T-cell (primary cell): Measurements from ENCODE around the gene PDLIM1. TPM values are rescaled to one million over a fixed set of nuclear protein-coding genes. Genes with fewer than 3 reads are reported as not detected.
"Not testable (repeated sequence)": the region's sequence is repeated elsewhere in the genome, so short reads cannot be mapped to it uniquely, and the experiment has no call there.

Experiments
- ATAC-seq, 4 experiments: fragments of 200-7000 bp in 3 of 4; fragments of 150-1000 bp in 1 of 4; cut with Tn5 transposase; replicated peaks in 1 of 4; 1 replicate in 3 of 4; 2 replicates in 1 of 4; pipeline ENCODE4 v1.10.0; 2021; ENCODE audit warnings: moderate library complexity in 3 of 4, mild to moderate bottlenecking in 2 of 4, moderate number of reproducible peaks in 1 of 4
- CTCF ChIA-PET, 2 donors: fragments of 300-600 bp; sonication (Branson Sonifier 250); formaldehyde crosslinking; loops; one replicate each; lab custom pipeline; 2022; ENCODE audit warnings: antibody characterized with exemption in 2 of 2; lab: Charles Lee
- POLR2A ChIA-PET, 2 donors: fragments of 300-600 bp; sonication (Branson Sonifier 250); formaldehyde crosslinking; loops; one replicate each; lab custom pipeline; 2022; ENCODE audit warnings: antibody characterized with exemption in 2 of 2; lab: Charles Lee
- DNase-seq, 35 experiments: peaks; one replicate each; pipeline versions ENCODE4 v3.0.0 to v3.0.0-alpha.2; 2013 to 2023
- H3K27ac ChIP-seq: one replicate; pipeline ENCODE4 v1.5.1; 2013; ENCODE audit warnings: low read length
- H3K27me3 ChIP-seq, 2 experiments: replicated peaks in 1 of 2; 1 replicate in 1 of 2; 2 replicates in 1 of 2; pipeline versions ENCODE4 v1.6.1 to v1.7.0; 2013; ENCODE audit warnings: low read length in 1 of 2, mixed read lengths in 1 of 2; ENCODE audit not compliant: control insufficient read depth in 2 of 2, insufficient read depth in 2 of 2; ENCODE audit errors: extremely low read depth in 1 of 2
- H3K36me3 ChIP-seq, 2 donors: 1 replicate in 1 of 2; 2 replicates in 1 of 2; pipeline versions ENCODE4 v1.6.1 to v1.7.0; 2013; ENCODE audit warnings: low read length in 1 of 2; ENCODE audit not compliant: control insufficient read depth in 2 of 2, insufficient read depth in 1 of 2; ENCODE audit errors: extremely low read depth in 1 of 2
- H3K4me1 ChIP-seq, 2 experiments: 1 replicate in 1 of 2; 2 replicates in 1 of 2; pipeline versions ENCODE4 v1.6.1 to v1.7.0; 2013; ENCODE audit warnings: low read length in 2 of 2, mixed read lengths in 1 of 2; ENCODE audit not compliant: insufficient read depth in 2 of 2, control insufficient read depth in 1 of 2; ENCODE audit errors: extremely low read depth in 1 of 2
- H3K4me3 ChIP-seq, 2 donors: 1 replicate in 1 of 2; 2 replicates in 1 of 2; pipeline versions ENCODE4 v1.5.1 to v1.7.0; 2013; ENCODE audit warnings: mild to moderate bottlenecking in 2 of 2, low read length in 1 of 2, moderate library complexity in 1 of 2; ENCODE audit not compliant: control insufficient read depth in 1 of 2; ENCODE audit errors: extremely low read depth in 1 of 2
- H3K9me3 ChIP-seq: 2 replicates; pipeline ENCODE4 v1.7.0; 2013
- H3K27ac Mint-ChIP-seq, 2 donors: one replicate each; pipeline ENCODE4 v1.8.0; 2020 to 2021; ENCODE audit warnings: mild to moderate bottlenecking in 2 of 2, mixed read lengths in 2 of 2
- H3K27me3 Mint-ChIP-seq, 2 donors: one replicate each; pipeline ENCODE4 v1.8.0; 2021 to 2022; ENCODE audit warnings: mixed read lengths in 2 of 2
- H3K36me3 Mint-ChIP-seq: one replicate; pipeline ENCODE4 v1.8.0; 2021; ENCODE audit warnings: mixed read lengths
- H3K4me1 Mint-ChIP-seq, 3 donors: one replicate each; pipeline ENCODE4 v1.8.0; 2020 to 2022; ENCODE audit warnings: mixed read lengths in 3 of 3, mild to moderate bottlenecking in 1 of 3
- H3K4me3 Mint-ChIP-seq, 3 donors: one replicate each; pipeline ENCODE4 v1.8.0; 2020 to 2022; ENCODE audit warnings: mild to moderate bottlenecking in 3 of 3, mixed read lengths in 3 of 3, moderate library complexity in 3 of 3
- H3K9me3 Mint-ChIP-seq, 3 donors: one replicate each; pipeline ENCODE4 v1.8.0; 2020 to 2022; ENCODE audit warnings: mixed read lengths in 3 of 3
- WGBS: methylation state at CpG from one replicate; pipeline ENCODE4 v1.1.5; 2013; ENCODE audit warnings: missing lambda C conversion rate; ENCODE audit not compliant: insufficient coverage; 5-methylcytosine and 5-hydroxymethylcytosine counted together
- total RNA-seq, 35 experiments: library from RNA in 6 of 35; stranded (reverse) in 6 of 35; fragments of 120-200 nt in 1 of 35; gene quantifications; one replicate each; pipeline versions ENCODE4 v1.2.1 to v1.2.4 and lab custom pipeline; 2013 to 2026

The PDLIM1 gene
- total RNA-seq, 5 donors from 2014 or later (not counting 1 experiment from before 2014, with no cell fraction given): 4.2 to 9.7 (median 5.3) TPM

- Mint-ChIP-seq H3K36me3 (no peaks in the 10 kb centered on the region), H3K9me3 (no peaks in the 10 kb centered on the region), H3K27me3 (peaks cover 0 to 9% of the 10 kb centered on the region in 2 donors), H3K27ac (peak overlapping the region in 1 of 2 donors; percentile 12), H3K4me3 (no peak overlapping the region), H3K4me1 (peaks cover under 1 to 6% (median 4%) of the 10 kb centered on the region in 3 donors)
- DNase-seq: no peak
- no peak overlapping the region for H3K27ac ChIP-seq
- ChIA-PET POLR2A (no interaction called here), CTCF (interaction anchor here in 1 of 2 donors (0.7 to 1.9 kb wide), 2 partner anchors 10 to 29 kb away, joined by 3 to 8 read pairs; no protein-coding TSS in a partner anchor)
- H3K27me3 ChIP-seq: peaks cover 0 to 3% of the 10 kb centered on the region in 2 experiments
- H3K4me3 ChIP-seq: no peak overlapping the region
- peaks cover 0 to under 1% of the 10 kb centered on the region in 2 experiments for H3K4me1 ChIP-seq
- H3K9me3 ChIP-seq: no peaks in the 10 kb centered on the region
- H3K36me3 ChIP-seq: no peaks in the 10 kb centered on the region
- WGBS: 67% methylated on average over 1 of the region's 6 CpGs
- peak in 1 of 4 experiments; percentile 30 for ATAC-seq
Measured at GRCh38 chr10:95236068-95236903, 54.5 kb downstream of the PDLIM1 start.

GRCh38 chr10:95235676-95236067, 55.1 kb downstream of the PDLIM1 start:
- CTCF ChIA-PET: interaction anchor here in 1 of 2 donors (1.9 kb wide), 1 partner anchor 11 kb away, joined by 8 read pairs; no protein-coding TSS in a partner anchor
- H3K36me3 ChIP-seq: no peaks in the 10 kb centered on the region
- Mint-ChIP-seq H3K4me1 (peaks cover 6 to 11% (median 8%) of the 10 kb centered on the region in 3 donors), H3K9me3 (no peaks in the 10 kb centered on the region), H3K4me3 (no peak overlapping the region), H3K27ac (no peak overlapping the region), H3K36me3 (no peaks in the 10 kb centered on the region), H3K27me3 (peaks cover 0 to 9% of the 10 kb centered on the region in 2 donors)
- H3K27ac ChIP-seq: no peak overlapping the region
- H3K27me3 ChIP-seq: peaks cover 0 to 7% of the 10 kb centered on the region in 2 experiments
- POLR2A ChIA-PET: no interaction called here
- no peaks in the 10 kb centered on the region for H3K9me3 ChIP-seq
- DNase-seq (no peak), ATAC-seq (no peak)
- 60% methylated on average over 1 of the region's 3 CpGs for WGBS
- peaks cover 0 to 6% of the 10 kb centered on the region in 2 experiments for H3K4me1 ChIP-seq
- no peak overlapping the region for H3K4me3 ChIP-seq

GRCh38 chr10:95234951-95235350, 55.9 kb downstream of the PDLIM1 start:
- Mint-ChIP-seq H3K36me3 (no peaks in the 10 kb centered on the region), H3K27me3 (peaks cover 0 to 12% of the 10 kb centered on the region in 2 donors), H3K9me3 (peaks cover 0 to 2% (median 0%) of the 10 kb centered on the region in 3 donors), H3K4me3 (no peak overlapping the region), H3K4me1 (peaks cover 7 to 14% (median 9%) of the 10 kb centered on the region in 3 donors), H3K27ac (no peak overlapping the region)
- POLR2A ChIA-PET: no interaction called here
- H3K27ac ChIP-seq: no peak overlapping the region
- 92% methylated on average over 4 of the region's 5 CpGs for WGBS
- peaks cover 2 to 12% of the 10 kb centered on the region in 2 experiments for H3K4me1 ChIP-seq
- no peaks in the 10 kb centered on the region for H3K36me3 ChIP-seq
- peaks cover 0 to 12% of the 10 kb centered on the region in 2 experiments for H3K27me3 ChIP-seq
- H3K4me3 ChIP-seq: no peak overlapping the region
- CTCF ChIA-PET: no interaction called here
- no peak for DNase-seq
- ATAC-seq: no peak
- no peaks in the 10 kb centered on the region for H3K9me3 ChIP-seq

GRCh38 chr10:95233377-95234034, 57.3 kb downstream of the PDLIM1 start:
- Histone ChIP-seq H3K4me1 (peaks cover 2 to 12% of the 10 kb centered on the region in 2 experiments), H3K27me3 (peaks cover 0 to 12% of the 10 kb centered on the region in 2 experiments), H3K36me3 (no peaks in the 10 kb centered on the region), H3K9me3 (no peaks in the 10 kb centered on the region), H3K27ac (no peak overlapping the region), H3K4me3 (no peak overlapping the region)
- no peaks in the 10 kb centered on the region for H3K36me3 Mint-ChIP-seq
- ChIA-PET POLR2A (no interaction called here), CTCF (no interaction called here)
- ATAC-seq: no peak
- no peak for DNase-seq
- H3K27ac Mint-ChIP-seq: no peak overlapping the region
- peaks cover 7 to 14% (median 9%) of the 10 kb centered on the region in 3 donors for H3K4me1 Mint-ChIP-seq
- WGBS: 75% methylated on average over 1 of the region's 2 CpGs
- H3K4me3 Mint-ChIP-seq: no peak overlapping the region
- H3K9me3 Mint-ChIP-seq: peaks cover 0 to 4% (median 0%) of the 10 kb centered on the region in 3 donors
- peaks cover 0 to 12% of the 10 kb centered on the region in 2 donors for H3K27me3 Mint-ChIP-seq

GRCh38 chr10:95230677-95231586, 59.9 kb downstream of the PDLIM1 start:
- POLR2A ChIA-PET, H3K36me3 Mint-ChIP-seq, H3K27me3 Mint-ChIP-seq, H3K36me3 ChIP-seq, H3K27ac ChIP-seq, H3K9me3 Mint-ChIP-seq, H3K9me3 ChIP-seq: not testable (repeated sequence)
- ATAC-seq: peak; percentile 31 to 81 (median 70)
- CTCF ChIA-PET: interaction anchor here (0.6 to 0.7 kb wide), 2 partner anchors 10 to 609 kb away, joined by 3 to 9 read pairs; no protein-coding TSS in a partner anchor
- peaks cover 2 to 12% of the 10 kb centered on the region in 2 experiments for H3K4me1 ChIP-seq
- H3K4me3 ChIP-seq: peak overlapping the region; percentile 52 to 84
- H3K4me3 Mint-ChIP-seq: peak overlapping the region; percentile 75 to 79 (median 76)
- H3K27ac Mint-ChIP-seq: peak overlapping the region in 1 of 2 donors; percentile 80
- DNase-seq: peak in 34 of 35 experiments; percentile 7 to 69 (median 34)
- H3K4me1 Mint-ChIP-seq: peaks cover 7 to 11% (median 7%) of the 10 kb centered on the region in 3 donors
- peaks cover 0 to 12% of the 10 kb centered on the region in 2 experiments for H3K27me3 ChIP-seq
- 34% methylated on average over 31 of the region's 36 CpGs for WGBS
